Liver (tissue), 9 donors: ENCODE results near the gene SAV1. TPM values are rescaled to one million over a fixed set of nuclear protein-coding genes. Genes with fewer than 3 reads are reported as not detected.
"Not testable (repeated sequence)": the region's sequence is repeated elsewhere in the genome, so short reads cannot be mapped to it uniquely, and the experiment has no call there.

ENCODE experiments used
- DNase-seq: peaks from one replicate; pipeline ENCODE4 v3.0.0-alpha.2; 2017; ENCODE audit warnings: low spot score
- H3K27ac ChIP-seq, 2 donors: one replicate each; pipeline ENCODE4 v1.7.0; 2013; ENCODE audit warnings: inconsistent platforms in 2 of 2, low read length in 2 of 2, control low read depth in 1 of 2, low read depth in 1 of 2, mild to moderate bottlenecking in 1 of 2
- H3K27me3 ChIP-seq, 4 donors: one replicate each; pipeline versions ENCODE4 v1.6.1 to v1.7.0; 2013; ENCODE audit warnings: low read length in 3 of 4, inconsistent platforms in 1 of 4, mild to moderate bottlenecking in 1 of 4, moderate library complexity in 1 of 4; ENCODE audit not compliant: control insufficient read depth in 4 of 4, insufficient read depth in 4 of 4
- H3K36me3 ChIP-seq, 4 donors: one replicate each; pipeline versions ENCODE4 v1.6.1 to v1.7.0; 2013; ENCODE audit warnings: low read length in 3 of 4, mild to moderate bottlenecking in 3 of 4, low read depth in 1 of 4, moderate library complexity in 1 of 4; ENCODE audit not compliant: control insufficient read depth in 4 of 4, insufficient read depth in 3 of 4
- H3K4me1 ChIP-seq, 4 donors: one replicate each; pipeline versions ENCODE4 v1.6.1 to v1.7.0; 2013; ENCODE audit warnings: low read length in 3 of 4, mild to moderate bottlenecking in 3 of 4, moderate library complexity in 1 of 4; ENCODE audit not compliant: control insufficient read depth in 4 of 4, insufficient read depth in 4 of 4
- H3K4me3 ChIP-seq, 3 donors: one replicate each; pipeline versions ENCODE4 v1.6.1 to v1.7.0; 2013; ENCODE audit warnings: low read length in 3 of 3, control low read depth in 1 of 3, low read depth in 1 of 3, mild to moderate bottlenecking in 1 of 3
- H3K9ac ChIP-seq, 2 donors: one replicate each; pipeline ENCODE4 v1.7.0; 2013; ENCODE audit warnings: low read length in 2 of 2, mild to moderate bottlenecking in 2 of 2, moderate library complexity in 2 of 2, control low read depth in 1 of 2, low read depth in 1 of 2
- H3K9me3 ChIP-seq, 4 donors: one replicate each; pipeline versions ENCODE4 v1.6.1 to v1.7.0; 2013; ENCODE audit warnings: low read length in 3 of 4; ENCODE audit not compliant: control insufficient read depth in 4 of 4
- EGR1 ChIP-seq, 2 donors: IDR thresholded peaks; 2 replicates each; pipeline ENCODE4 v1.6.1; 2016 to 2018; ENCODE audit warnings: antibody characterized with exemption in 2 of 2, low read depth in 2 of 2
- FOXA1 ChIP-seq: IDR thresholded peaks from 2 replicates; pipeline ENCODE4 v1.6.1; 2016; ENCODE audit warnings: antibody characterized with exemption
- GABPA ChIP-seq, 2 donors: IDR thresholded peaks in 1 of 2; conservative IDR thresholded peaks in 1 of 2; 2 replicates each; pipeline ENCODE4 v1.6.1; 2016; ENCODE audit warnings: antibody characterized with exemption in 2 of 2, mild to moderate bottlenecking in 1 of 2, moderate library complexity in 1 of 2
- HNF4G ChIP-seq: IDR thresholded peaks from 2 replicates; pipeline ENCODE4 v1.6.1; 2016; ENCODE audit warnings: antibody characterized with exemption
- NR2F2 ChIP-seq: IDR thresholded peaks from 2 replicates; pipeline ENCODE4 v1.6.1; 2016; ENCODE audit warnings: antibody characterized with exemption
- RAD21 ChIP-seq, 2 donors: IDR thresholded peaks; 2 replicates each; pipeline ENCODE4 v1.6.1; 2016; ENCODE audit warnings: antibody characterized with exemption in 2 of 2, mild to moderate bottlenecking in 2 of 2
- RXRA ChIP-seq, 2 donors: IDR thresholded peaks; 2 replicates each; pipeline ENCODE4 v1.6.1; 2017 to 2018; ENCODE audit warnings: antibody characterized with exemption in 2 of 2, mild to moderate bottlenecking in 1 of 2
- TAF1 ChIP-seq: conservative IDR thresholded peaks from 2 replicates; pipeline ENCODE4 v1.6.1; 2016; ENCODE audit warnings: antibody characterized with exemption, mild to moderate bottlenecking
- WGBS: extraction: QIAGEN DNeasy Blood & Tissue Kit; methylation state at CpG from one replicate; pipeline ENCODE4 v1.1.7; 2013; 5-methylcytosine and 5-hydroxymethylcytosine counted together
- polyA plus RNA-seq, 2 donors: library from polyadenylated mRNA; stranded (reverse) in 1 of 2; unstranded in 1 of 2; fragments of 200-250 nt in 1 of 2; fragments of >200 nt in 1 of 2; fragmentation: Nextera tagmentation in 1 of 2; extraction: Ambion mirVana in 1 of 2; gene quantifications; one replicate each; pipeline versions ENCODE4 v1.2.1 to v1.2.3, GENCODE V29; 2013 to 2015
- total RNA-seq, 2 donors: library from RNA; depleted of rRNA; stranded (reverse); fragments of >200 nt; gene quantifications; one replicate each; pipeline ENCODE4 v1.2.3, GENCODE V29; 2014
- TF ChIP-seq, protein P1 (sequence below): IDR thresholded peaks from 2 replicates; pipeline ENCODE4 v1.6.1; 2016; ENCODE audit warnings: antibody characterized with exemption, mild to moderate bottlenecking
- TF ChIP-seq, protein P2 (sequence below): IDR thresholded peaks from 2 replicates; pipeline ENCODE4 v1.6.1; 2016; ENCODE audit warnings: antibody characterized with exemption
- TF ChIP-seq, protein P3 (sequence below): IDR thresholded peaks from 2 replicates; pipeline ENCODE4 v1.6.1; 2016; ENCODE audit warnings: antibody characterized with exemption
- TF ChIP-seq, protein P4 (sequence below): fragments of 150-350 bp; IDR thresholded peaks from 2 replicates; pipeline ENCODE4 v1.5.1; 2017; ENCODE audit warnings: improper control_type of control experiment, low read depth, low read length; ENCODE audit not compliant: missing input control
- donor health status: healthy.
- donor health status: healthy.
- donor health status: healthy.
- donor health status: healthy.
- donor health status: healthy.

Gene SAV1
- total and polyA plus RNA-seq, 4 donors, result 4.9 to 14.0 (median 7.9) TPM

DNA sequence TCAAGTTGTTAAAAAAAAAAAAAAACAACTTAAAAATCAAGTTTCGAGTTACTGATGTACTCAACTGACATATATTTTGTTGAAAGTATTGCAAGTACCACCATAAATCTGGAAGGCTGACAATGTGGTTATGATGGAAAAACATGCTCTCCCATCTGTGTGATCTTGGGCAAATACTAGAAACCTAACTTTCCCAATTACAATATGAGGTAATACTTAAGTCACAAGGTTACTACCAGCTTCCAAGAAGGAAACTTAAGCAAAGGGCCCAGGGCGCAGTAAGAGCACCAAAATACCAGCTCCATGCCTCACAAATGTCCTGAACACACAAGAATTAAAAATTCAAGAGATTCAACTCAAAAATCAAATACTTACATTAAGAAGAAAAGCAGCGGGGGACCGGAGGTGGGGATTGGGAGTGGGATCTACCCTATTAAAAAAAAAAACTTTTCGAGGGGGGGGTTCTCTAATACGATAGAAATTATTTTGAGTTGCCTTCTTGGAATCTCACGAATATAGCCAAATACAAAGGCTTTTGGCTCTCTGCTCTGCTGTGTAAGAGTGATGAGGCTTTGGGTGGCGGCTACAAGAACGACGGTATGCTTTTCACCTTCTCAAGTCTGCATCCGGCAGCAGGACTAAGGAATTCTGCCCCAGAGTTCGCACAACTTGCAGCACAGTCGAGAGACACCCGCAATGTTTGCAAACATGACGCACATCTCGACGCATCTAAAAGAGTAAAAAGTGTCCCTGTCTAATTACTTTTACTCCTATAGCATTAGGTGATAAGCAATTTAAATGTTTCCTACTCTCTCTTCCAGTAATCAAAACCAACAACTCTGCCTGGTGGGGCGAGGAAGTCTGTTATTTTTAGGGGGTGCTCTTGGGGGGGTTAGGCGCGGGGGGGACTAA lies 1.1 kb downstream of the SAV1 start (continued):
- TF ChIP-seq, protein P1, sequence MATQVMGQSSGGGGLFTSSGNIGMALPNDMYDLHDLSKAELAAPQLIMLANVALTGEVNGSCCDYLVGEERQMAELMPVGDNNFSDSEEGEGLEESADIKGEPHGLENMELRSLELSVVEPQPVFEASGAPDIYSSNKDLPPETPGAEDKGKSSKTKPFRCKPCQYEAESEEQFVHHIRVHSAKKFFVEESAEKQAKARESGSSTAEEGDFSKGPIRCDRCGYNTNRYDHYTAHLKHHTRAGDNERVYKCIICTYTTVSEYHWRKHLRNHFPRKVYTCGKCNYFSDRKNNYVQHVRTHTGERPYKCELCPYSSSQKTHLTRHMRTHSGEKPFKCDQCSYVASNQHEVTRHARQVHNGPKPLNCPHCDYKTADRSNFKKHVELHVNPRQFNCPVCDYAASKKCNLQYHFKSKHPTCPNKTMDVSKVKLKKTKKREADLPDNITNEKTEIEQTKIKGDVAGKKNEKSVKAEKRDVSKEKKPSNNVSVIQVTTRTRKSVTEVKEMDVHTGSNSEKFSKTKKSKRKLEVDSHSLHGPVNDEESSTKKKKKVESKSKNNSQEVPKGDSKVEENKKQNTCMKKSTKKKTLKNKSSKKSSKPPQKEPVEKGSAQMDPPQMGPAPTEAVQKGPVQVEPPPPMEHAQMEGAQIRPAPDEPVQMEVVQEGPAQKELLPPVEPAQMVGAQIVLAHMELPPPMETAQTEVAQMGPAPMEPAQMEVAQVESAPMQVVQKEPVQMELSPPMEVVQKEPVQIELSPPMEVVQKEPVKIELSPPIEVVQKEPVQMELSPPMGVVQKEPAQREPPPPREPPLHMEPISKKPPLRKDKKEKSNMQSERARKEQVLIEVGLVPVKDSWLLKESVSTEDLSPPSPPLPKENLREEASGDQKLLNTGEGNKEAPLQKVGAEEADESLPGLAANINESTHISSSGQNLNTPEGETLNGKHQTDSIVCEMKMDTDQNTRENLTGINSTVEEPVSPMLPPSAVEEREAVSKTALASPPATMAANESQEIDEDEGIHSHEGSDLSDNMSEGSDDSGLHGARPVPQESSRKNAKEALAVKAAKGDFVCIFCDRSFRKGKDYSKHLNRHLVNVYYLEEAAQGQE, result no peak
- no peak for TF ChIP-seq GABPA (IDR thresholded peaks at IDR 0.05 in 1 of 2, conservative IDR thresholded peaks at IDR 0.05 in 1 of 2)

DNA sequence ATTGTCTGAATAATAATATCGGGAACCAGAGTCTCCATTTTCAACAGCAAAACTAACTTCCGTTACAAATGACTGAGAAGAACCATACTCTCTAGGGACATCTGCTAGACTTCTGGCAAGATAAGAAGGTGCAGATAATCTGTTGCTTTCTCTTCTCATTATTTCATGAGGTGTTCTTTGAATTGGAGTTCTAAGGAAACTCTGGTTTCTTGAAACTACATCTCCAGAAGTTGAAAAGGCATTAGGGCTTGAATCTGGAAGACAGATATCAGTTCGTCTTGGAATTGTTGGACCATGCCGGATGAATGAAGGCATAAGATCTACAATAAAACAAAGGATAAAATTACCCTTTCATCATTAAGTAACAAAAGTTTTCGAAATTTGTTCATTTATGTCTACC lies 2.8 kb downstream of the SAV1 start:
- not testable (repeated sequence) for DNase-seq, H3K36me3 ChIP-seq, H3K9ac ChIP-seq, H3K4me3 ChIP-seq, H3K4me1 ChIP-seq, H3K27me3 ChIP-seq, H3K9me3 ChIP-seq, H3K27ac ChIP-seq
- WGBS, result 87% methylated on average over 5 of the region's 5 CpGs

DNA sequence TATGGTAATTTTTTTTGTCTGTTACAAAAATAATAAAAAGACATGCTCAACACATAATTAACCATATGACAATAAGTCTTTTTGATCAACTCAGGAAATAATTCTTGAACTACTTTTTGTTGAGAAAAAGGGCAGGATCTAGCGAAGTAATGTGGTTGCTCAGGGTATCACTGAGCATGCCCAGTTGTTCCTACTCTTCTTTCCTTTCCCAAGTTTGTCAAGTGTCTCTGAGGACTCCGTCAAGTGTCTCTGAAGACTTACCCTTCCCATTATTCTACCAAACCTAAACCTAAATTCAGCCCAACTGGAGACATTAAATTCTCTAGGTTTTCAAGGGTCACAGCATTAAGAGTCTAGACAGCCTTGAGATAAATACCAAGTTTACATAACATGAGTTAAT lies 3.5 kb downstream of the SAV1 start:
- not testable (repeated sequence) for H3K4me3 ChIP-seq, H3K9ac ChIP-seq, H3K4me1 ChIP-seq, H3K9me3 ChIP-seq, DNase-seq, H3K27ac ChIP-seq, H3K36me3 ChIP-seq, H3K27me3 ChIP-seq
- 98% methylated on average over 2 of the region's 2 CpGs for WGBS

DNA sequence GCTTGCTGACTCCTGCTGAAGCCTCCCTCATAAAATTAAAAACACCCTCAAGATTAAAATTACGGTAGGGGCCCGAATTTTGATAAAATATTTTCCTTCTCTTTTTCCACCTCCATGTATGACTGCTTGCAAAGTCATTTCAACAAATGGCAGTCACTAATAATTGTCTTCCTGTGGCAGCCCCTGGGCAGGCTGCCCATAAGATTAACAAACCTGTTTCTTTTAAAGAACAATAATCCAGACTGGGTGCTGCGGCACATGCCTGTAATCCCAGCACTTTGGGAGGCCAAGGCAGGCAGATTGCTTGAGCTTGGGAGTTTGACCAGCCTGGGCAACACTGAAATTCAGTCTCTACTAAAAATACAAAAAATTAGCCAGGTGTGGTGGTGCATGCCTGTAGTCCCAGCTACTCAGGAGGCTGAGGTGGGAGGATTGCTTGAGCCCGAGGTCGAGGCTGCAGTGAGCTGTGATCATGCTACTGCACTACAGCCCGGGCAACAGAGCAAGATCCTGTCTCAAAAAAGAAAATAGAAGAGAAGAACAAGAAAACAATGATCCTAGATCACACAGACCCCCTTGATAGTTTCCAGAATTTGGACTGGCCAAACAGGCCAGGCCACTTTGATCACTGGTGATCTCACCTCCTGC lies 8.7 kb downstream of the SAV1 start:
- H3K4me1 ChIP-seq, result peaks cover 0 to 5% (median 3%) of the 10 kb centered on the region in 4 donors
- no peak overlapping the region for H3K4me3 ChIP-seq
- no peak for DNase-seq
- H3K27ac ChIP-seq, result peak overlapping the region in 1 of 2 donors; percentile 77
- H3K27me3 ChIP-seq, result no peaks in the 10 kb centered on the region
- WGBS, result 86% methylated on average over 6 of the region's 6 CpGs
- no peaks in the 10 kb centered on the region for H3K9me3 ChIP-seq
- peaks cover 0 to 3% (median 0%) of the 10 kb centered on the region in 4 donors for H3K36me3 ChIP-seq
- no peak overlapping the region for H3K9ac ChIP-seq
- no peak for TF ChIP-seq HNF4G
- TF ChIP-seq RXRA (IDR thresholded peaks at IDR 0.05), result no peak
- TF ChIP-seq FOXA1, result no peak
- no peak for TF ChIP-seq GABPA (IDR thresholded peaks at IDR 0.05 in 1 of 2, conservative IDR thresholded peaks at IDR 0.05 in 1 of 2)
- no peak for TF ChIP-seq NR2F2
- TF ChIP-seq, protein P2, sequence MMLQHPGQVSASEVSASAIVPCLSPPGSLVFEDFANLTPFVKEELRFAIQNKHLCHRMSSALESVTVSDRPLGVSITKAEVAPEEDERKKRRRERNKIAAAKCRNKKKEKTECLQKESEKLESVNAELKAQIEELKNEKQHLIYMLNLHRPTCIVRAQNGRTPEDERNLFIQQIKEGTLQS, result no peak
- TF ChIP-seq RAD21 (IDR thresholded peaks at IDR 0.05), result no peak
- TF ChIP-seq EGR1 (IDR thresholded peaks at IDR 0.05; ENCODE audit: low read depth in 2 of 2), result no peak
- TF ChIP-seq, protein P3, sequence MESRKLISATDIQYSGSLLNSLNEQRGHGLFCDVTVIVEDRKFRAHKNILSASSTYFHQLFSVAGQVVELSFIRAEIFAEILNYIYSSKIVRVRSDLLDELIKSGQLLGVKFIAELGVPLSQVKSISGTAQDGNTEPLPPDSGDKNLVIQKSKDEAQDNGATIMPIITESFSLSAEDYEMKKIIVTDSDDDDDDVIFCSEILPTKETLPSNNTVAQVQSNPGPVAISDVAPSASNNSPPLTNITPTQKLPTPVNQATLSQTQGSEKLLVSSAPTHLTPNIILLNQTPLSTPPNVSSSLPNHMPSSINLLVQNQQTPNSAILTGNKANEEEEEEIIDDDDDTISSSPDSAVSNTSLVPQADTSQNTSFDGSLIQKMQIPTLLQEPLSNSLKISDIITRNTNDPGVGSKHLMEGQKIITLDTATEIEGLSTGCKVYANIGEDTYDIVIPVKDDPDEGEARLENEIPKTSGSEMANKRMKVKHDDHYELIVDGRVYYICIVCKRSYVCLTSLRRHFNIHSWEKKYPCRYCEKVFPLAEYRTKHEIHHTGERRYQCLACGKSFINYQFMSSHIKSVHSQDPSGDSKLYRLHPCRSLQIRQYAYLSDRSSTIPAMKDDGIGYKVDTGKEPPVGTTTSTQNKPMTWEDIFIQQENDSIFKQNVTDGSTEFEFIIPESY, result no peak
- TF ChIP-seq, protein P4, sequence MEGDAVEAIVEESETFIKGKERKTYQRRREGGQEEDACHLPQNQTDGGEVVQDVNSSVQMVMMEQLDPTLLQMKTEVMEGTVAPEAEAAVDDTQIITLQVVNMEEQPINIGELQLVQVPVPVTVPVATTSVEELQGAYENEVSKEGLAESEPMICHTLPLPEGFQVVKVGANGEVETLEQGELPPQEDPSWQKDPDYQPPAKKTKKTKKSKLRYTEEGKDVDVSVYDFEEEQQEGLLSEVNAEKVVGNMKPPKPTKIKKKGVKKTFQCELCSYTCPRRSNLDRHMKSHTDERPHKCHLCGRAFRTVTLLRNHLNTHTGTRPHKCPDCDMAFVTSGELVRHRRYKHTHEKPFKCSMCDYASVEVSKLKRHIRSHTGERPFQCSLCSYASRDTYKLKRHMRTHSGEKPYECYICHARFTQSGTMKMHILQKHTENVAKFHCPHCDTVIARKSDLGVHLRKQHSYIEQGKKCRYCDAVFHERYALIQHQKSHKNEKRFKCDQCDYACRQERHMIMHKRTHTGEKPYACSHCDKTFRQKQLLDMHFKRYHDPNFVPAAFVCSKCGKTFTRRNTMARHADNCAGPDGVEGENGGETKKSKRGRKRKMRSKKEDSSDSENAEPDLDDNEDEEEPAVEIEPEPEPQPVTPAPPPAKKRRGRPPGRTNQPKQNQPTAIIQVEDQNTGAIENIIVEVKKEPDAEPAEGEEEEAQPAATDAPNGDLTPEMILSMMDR, result no peak
- no peak for TF ChIP-seq TAF1
